RWPE2 (cell line): Measurements from ENCODE around the gene OR6B2.
"Not testable (repeated sequence)": the region's sequence is repeated elsewhere in the genome, so short reads cannot be mapped to it uniquely, and the experiment has no call there.

Experiments
- ATAC-seq: fragments of 200-7000 bp; cut with Tn5 transposase; 3 replicates; pipeline ENCODE4 v1.9.1; 2021; ENCODE audit warnings: low read depth
- DNase-seq: peaks from one replicate; pipeline ENCODE4 v3.0.0-alpha.2; 2020; ENCODE audit warnings: low spot score
- H3K27ac ChIP-seq: fragments of 450-650 bp; 2 replicates; pipeline ENCODE4 v1.5.1; 2017; ENCODE audit warnings: mild to moderate bottlenecking; ENCODE audit not compliant: poor library complexity, severe bottlenecking
- H3K27me3 ChIP-seq: fragments of 250-450 bp; sonication (Bioruptor Pico); 2 replicates; pipeline ENCODE4 v1.5.1; 2021; ENCODE audit warnings: mild to moderate bottlenecking, moderate library complexity; ENCODE audit not compliant: insufficient read depth, poor library complexity, severe bottlenecking
- H3K36me3 ChIP-seq: fragments of 250-450 bp; sonication (Bioruptor Pico); 2 replicates; pipeline ENCODE4 v1.5.1; 2020; ENCODE audit warnings: low read depth, mild to moderate bottlenecking, moderate library complexity
- H3K4me1 ChIP-seq: fragments of 250-450 bp; sonication (Bioruptor Pico); 2 replicates; pipeline ENCODE4 v1.5.1; 2021; ENCODE audit warnings: mild to moderate bottlenecking, moderate library complexity; ENCODE audit not compliant: insufficient read depth, poor library complexity, severe bottlenecking
- H3K4me3 ChIP-seq: fragments of 250-450 bp; sonication (Bioruptor Pico); 2 replicates; pipeline ENCODE4 v1.5.1; 2021; ENCODE audit warnings: mild to moderate bottlenecking, moderate library complexity; ENCODE audit not compliant: severe bottlenecking
- H3K9me3 ChIP-seq: fragments of 250-450 bp; sonication (Bioruptor Pico); 2 replicates; pipeline ENCODE4 v1.5.1; 2021; ENCODE audit warnings: mild to moderate bottlenecking, moderate library complexity; ENCODE audit not compliant: severe bottlenecking
- CTCF ChIP-seq: fragments of 450-650 bp; IDR thresholded peaks from one replicate; pipeline ENCODE4 v1.5.1; 2017; ENCODE audit warnings: mild to moderate bottlenecking, moderate library complexity; ENCODE audit not compliant: poor library complexity, severe bottlenecking

OR6B2 gene

DNA sequence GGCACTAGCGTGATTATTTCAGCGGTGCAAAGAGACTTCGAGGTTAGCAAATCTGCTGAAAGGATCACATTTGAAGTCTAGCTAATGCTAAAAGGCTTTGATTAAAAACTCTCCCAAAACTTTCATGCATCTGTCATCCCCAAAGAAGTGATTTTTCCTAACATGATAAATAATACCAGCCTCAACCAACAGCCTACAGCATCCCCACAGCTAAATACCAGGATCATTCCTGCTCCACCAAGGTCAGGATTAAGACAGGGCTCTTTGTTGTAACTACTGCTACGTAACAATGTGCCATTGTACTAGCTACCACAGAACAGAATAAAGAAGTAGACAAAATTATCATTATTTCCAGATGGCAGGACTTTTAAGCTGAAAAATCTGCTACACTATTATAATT is 21.5 kb upstream of the OR6B2 start:
- no peaks in the 10 kb centered on the region for H3K36me3 ChIP-seq
- no peaks in the 10 kb centered on the region for H3K4me1 ChIP-seq
- H3K4me3 ChIP-seq, result no peak overlapping the region
- TF ChIP-seq CTCF, result no peak
- peaks cover 83% of the 10 kb centered on the region for H3K27me3 ChIP-seq
- ATAC-seq, result no peak
- DNase-seq, result no peak
- H3K27ac ChIP-seq, result no peak overlapping the region
- no peaks in the 10 kb centered on the region for H3K9me3 ChIP-seq

DNA sequence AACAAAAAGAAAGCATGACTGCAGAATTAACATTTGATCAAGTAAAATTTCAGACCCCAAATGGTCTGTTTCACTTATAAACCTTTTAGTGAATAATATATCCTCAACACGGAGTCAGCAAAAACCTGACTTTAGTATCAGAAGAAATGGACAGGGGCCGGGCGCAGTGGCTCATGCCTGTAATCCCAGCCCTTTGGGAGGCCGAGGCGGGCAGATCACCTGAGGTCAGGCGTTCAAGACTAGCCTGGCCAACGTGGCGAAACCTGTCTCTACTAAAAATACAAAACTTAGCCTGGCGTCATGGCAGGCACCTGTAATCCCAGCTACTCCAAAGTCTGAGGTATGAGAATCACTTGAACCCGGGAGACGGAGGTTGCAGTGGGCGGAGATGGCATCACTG is 20.0 kb upstream of the OR6B2 start:
- TF ChIP-seq CTCF, result no peak
- ATAC-seq, result no peak
- no peak for DNase-seq
- no peaks in the 10 kb centered on the region for H3K9me3 ChIP-seq
- no peaks in the 10 kb centered on the region for H3K4me1 ChIP-seq
- no peak overlapping the region for H3K27ac ChIP-seq
- H3K36me3 ChIP-seq, result no peaks in the 10 kb centered on the region
- no peak overlapping the region for H3K4me3 ChIP-seq
- peaks cover 79% of the 10 kb centered on the region for H3K27me3 ChIP-seq

- no peak for DNase-seq
- Histone ChIP-seq H3K36me3 (no peaks in the 10 kb centered on the region), H3K27me3 (peaks cover 70% of the 10 kb centered on the region), H3K27ac (no peak overlapping the region), H3K4me3 (no peak overlapping the region), H3K4me1 (no peaks in the 10 kb centered on the region), H3K9me3 (no peaks in the 10 kb centered on the region)
- ATAC-seq, result no peak
- no peak for TF ChIP-seq CTCF
Observed at GRCh38 chr2:240048237-240048636, 18.0 kb upstream of the OR6B2 start.

GRCh38 chr2:240045098-240045497 is 14.9 kb upstream of the OR6B2 start:
- Histone ChIP-seq H3K4me1 (no peaks in the 10 kb centered on the region), H3K27me3 (peaks cover 53% of the 10 kb centered on the region), H3K36me3 (no peaks in the 10 kb centered on the region), H3K9me3 (no peaks in the 10 kb centered on the region), H3K27ac (no peak overlapping the region), H3K4me3 (no peak overlapping the region)
- DNase-seq, result no peak
- no peak for TF ChIP-seq CTCF
- no peak for ATAC-seq

DNA sequence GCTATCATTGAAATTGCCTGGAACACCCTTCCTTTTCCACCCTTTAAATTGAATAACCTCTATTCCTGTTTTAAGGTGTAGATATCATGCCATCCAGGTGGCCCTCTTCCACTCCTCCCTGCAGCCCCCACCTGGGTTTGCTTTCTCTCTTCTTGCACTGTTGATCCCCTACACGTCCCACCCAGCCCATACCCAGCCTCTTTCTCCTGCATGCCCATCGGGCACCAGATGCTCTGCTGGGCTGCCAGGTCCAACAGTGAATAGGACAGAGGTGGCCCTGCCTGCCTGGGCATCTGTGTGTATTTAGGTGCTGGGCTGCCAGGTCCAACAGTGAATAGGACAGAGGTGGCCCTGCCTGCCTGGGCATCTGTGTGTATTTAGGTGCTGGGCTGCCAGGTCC is 13.9 kb upstream of the OR6B2 start:
- peaks cover 53% of the 10 kb centered on the region for H3K27me3 ChIP-seq
- H3K4me3 ChIP-seq, H3K27ac ChIP-seq, ATAC-seq, H3K36me3 ChIP-seq, H3K4me1 ChIP-seq, DNase-seq, H3K9me3 ChIP-seq: not testable (repeated sequence)
